ENCODE results near the gene RASA1.
"Not testable (repeated sequence)": the region's sequence is repeated elsewhere in the genome, so short reads cannot be mapped to it uniquely, and the experiment has no call there.

Gene RASA1

DNA sequence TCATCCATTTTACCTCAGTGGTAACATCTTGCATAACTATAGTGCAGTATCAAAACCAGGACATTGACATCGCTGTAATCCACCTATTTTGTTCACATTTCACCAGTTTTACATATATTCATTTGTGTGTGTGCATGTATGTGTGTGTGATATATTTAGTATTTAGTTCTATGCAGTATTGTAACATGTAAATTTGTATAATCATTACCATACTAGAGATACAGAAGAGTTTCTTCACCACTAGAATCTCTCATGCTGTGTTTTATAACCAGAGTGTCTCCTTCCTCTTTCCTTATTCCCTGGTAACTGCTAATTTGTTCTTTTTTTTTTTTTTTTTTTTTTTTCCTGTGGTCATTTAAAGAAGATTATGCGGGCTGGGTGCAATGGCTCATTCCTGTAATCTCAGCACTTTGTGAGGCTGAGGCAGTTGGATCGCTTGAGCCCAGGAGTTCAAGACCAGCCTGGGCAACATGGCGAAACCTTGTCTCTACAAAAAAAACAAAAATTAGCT is 11.0 kb downstream of the RASA1 start:
- DNase-seq, result no peak

DNA sequence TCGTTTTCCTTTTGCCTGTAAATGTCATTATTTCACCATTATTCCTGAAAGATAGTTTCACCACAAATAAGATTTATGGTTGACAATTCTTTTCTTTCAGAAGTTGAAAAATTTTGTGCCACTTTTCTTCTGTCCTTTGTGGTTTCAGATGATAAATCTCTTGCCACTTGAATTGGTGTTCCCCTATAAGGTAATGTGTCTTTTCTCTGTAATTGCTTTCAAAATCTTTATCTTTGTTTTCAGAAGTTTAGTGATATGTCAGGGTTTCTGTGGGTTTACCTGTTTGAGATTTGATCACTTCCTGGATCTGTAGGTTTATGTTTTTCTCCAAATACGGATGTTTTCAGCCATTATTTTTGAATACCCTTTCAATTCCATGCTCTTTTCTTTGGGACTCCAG is 14.6 kb downstream of the RASA1 start:
- no peak for DNase-seq

- DNase-seq, result not testable (repeated sequence)
Observed at GRCh38 chr5:87287266-87287665, 19.6 kb downstream of the RASA1 start.

DNA sequence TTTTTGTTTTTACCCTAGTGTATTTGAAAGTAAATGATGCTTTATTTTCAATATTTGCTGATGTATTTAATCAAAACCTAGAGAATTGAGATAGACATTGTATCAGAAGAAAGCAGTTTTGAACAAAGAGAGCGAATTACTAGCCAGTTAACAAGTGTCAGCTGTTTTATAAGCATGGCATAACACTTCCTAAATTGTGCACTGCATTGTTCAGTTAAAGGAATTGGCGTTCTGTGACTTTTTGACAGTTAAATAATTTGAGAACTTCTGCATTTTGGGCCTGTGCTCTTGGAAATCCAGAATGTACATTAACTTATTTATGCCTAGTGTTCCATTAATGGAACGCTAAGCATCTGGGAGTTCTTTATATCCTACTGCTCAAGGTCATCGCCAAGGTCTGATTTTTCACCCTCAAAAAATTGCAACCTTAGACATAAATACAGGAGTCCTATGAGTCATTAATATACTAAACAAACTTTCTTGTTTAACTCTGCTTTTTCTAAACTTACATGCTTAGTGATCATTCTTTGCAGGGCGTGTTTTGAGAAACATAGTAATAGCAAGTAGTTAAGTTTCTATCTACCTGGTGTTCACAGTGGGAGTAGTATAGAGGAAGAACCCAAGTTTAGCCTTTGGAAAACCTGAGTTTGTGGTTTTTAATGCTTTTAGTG is 31.1 kb downstream of the RASA1 start:
- no peak for DNase-seq

DNA sequence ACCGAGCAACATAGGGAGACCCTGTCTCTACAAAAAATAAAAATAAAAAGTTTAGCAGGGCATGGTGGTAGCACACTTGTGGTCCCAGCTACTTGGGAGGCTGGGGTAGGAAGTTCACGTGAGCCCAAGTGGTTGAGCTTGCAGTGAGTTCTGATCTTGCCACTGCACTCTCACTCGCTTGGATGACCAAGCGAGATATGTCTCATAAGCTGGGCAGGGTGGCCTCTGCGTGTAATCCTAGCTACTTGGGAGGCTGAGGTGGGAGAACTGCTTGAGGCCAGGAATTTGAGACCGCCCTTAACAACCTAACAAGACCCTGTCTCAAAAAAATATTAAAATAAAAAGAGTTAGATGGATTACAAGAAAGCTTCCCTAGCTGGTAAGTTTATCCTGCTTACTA is 32.5 kb downstream of the RASA1 start:
- no peak for DNase-seq

DNA sequence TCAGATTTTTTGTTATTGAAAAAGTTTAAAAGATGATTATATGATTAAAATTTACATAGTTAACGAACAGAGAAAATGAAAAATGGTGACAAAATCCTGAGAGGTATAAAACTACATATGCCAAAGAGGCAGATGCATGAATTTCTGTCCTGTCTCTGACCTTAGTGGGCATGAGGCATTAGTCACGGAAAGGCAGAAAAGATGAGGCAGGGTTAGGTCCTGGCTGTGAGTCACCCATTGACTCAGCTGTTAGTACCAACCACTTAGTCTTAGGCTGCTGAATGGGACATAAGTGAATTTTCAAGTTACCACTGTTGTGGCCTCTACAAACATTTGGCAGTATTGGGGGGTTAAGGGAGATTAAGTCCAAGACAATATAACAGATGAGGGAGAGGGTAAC is 33.1 kb downstream of the RASA1 start:
- DNase-seq, result peak in 1 of 56 donors; percentile 45

DNA sequence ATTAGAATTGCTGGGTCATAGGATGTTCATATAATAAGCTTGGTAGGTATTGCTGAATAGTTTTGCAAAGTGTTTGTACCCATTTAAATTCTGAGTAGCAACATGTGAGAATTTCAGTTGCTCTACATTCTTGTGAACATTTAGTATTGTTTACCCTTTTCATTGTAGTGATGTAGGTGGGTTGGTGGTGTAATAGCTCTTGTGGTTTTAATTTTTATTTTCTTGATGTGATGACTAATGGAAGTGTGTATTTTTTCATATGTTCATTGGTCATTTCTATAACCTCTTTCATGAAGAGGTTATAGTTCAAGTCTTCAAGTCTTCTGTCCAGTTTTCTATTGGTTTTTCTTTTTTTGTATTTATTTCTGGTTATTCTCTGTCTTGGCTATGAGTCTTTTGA is 34.4 kb downstream of the RASA1 start:
- no peak for DNase-seq

GRCh38 chr5:87303324-87303723 is 35.6 kb downstream of the RASA1 start:
- no peak for DNase-seq

GRCh38 chr5:87306090-87306489 is 38.4 kb downstream of the RASA1 start:
- DNase-seq, result not testable (repeated sequence)

- DNase-seq, result no peak
Observed at GRCh38 chr5:87307796-87308423, 40.2 kb downstream of the RASA1 start.

- DNase-seq, result no peak
Observed at GRCh38 chr5:87311405-87312279, 44.0 kb downstream of the RASA1 start.

DNA sequence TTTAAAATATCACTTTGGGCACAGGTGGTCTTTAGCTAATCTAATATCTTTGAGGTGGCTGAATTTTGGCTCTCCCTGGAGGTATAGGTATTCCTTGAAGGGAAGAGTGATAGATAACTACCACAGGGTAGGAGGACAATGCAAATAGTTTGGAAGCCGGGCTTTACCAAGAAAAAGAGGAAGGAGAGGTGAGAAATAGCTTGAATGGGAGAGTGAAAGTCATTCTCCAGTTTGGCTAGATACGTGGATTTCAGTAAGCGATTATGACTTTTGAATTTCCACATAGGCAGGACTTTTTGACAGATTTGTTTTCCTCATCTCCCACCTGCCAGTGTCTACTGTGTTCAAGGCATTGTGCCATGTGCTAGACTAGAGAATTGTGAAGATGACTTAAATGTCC is 45.5 kb downstream of the RASA1 start:
- no peak for DNase-seq

- DNase-seq, result no peak
Observed at GRCh38 chr5:87319469-87319868, 51.8 kb downstream of the RASA1 start.

DNA sequence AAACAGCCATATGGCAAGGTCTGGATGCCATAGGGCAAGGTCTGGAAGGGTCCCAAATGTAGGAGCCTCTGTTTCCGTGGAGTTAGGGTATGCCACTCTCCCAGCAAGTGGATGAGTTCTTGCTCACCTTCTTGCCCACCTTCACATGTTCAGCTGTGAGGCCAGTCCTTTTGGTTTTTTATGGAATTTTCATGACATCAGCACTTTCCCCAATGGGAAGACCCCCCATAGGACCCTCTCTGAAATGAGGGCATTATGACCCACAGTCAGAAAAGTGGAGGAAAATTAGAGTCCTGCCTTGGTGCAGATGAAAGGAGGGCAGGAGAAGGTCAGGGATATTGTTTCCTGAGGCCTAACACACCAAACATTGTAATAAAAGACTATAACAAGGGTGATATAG is 53.9 kb downstream of the RASA1 start:
- no peak for DNase-seq

DNA sequence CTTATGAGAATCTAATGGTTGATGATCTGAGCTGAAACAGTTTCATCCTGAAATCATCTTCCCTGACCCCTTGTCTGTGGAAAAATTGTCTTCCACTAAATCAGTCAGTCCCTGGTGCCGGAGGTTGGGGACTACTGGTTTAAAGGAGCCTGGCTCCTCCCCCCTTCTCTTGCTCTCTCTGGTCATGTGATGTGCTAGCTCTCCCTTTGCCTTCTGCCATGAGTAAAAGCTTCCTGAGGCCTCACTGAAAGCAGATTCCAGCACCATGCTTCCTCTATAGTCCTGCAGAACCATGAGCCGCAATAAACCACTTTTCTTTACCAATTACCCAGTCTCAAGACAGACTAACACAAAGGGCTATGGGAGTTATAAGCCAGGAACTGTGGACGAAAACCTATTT is 54.7 kb downstream of the RASA1 start:
- DNase-seq, result no peak

- DNase-seq, result no peak
Observed at GRCh38 chr5:87327998-87328397, 60.3 kb downstream of the RASA1 start.

- DNase-seq, result no peak
Observed at GRCh38 chr5:87329114-87329513, 61.4 kb downstream of the RASA1 start.

- no peak for DNase-seq
Observed at GRCh38 chr5:87339986-87340385, 72.3 kb downstream of the RASA1 start.

- DNase-seq, result no peak
Observed at GRCh38 chr5:87340716-87341115, 73.0 kb downstream of the RASA1 start.

GRCh38 chr5:87347272-87347671 is 79.6 kb downstream of the RASA1 start:
- DNase-seq, result no peak

DNA sequence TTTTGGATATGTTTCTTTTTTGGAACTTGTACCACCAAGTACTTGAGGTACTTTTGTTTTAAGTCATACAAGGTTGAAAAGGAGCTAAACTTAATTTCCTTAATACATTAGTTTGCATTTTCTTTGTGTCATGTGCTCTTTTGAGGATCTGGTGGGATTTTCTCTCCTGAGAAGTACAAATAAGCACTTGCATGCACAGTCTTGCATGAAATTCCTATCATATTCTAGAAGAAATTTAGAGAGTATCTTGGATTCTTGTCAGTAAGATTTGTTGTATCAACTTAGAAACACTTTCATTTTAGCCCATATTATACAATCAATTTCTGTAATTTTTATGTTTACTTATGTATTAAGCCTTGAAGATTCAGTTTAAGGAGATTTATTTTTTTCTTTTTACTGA is 80.2 kb downstream of the RASA1 start:
- no peak for DNase-seq

DNA sequence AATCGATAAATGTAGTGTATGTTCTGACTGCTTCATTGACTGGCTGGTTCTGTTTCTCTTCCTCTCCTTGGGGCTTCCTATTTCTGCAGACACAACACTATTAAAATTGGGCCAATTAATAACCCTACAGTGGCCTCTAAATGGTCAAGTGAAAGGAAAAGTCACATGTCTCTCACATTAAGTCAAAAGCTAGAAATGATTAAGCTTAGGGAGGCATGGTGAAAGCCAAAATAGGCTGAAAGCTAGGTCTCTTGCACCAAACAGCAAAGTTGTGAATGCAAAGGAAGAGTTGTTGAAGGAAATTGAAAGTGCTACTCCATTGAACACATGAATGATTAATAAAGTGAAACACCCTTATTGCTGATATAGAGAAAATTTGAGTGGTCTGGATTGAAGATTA is 86.8 kb downstream of the RASA1 start:
- DNase-seq, result no peak

Measured in nucleus accumbens (tissue), 56 donors.